HPDE6-E6E7 (cell line): ENCODE data around the gene TTLL8.

ENCODE experiments used
- DNase-seq: peaks from one replicate; pipeline ENCODE4 v3.0.0; 2011; ENCODE audit warnings: missing footprints; ENCODE audit errors: extremely low spot score

Gene TTLL8

DNA sequence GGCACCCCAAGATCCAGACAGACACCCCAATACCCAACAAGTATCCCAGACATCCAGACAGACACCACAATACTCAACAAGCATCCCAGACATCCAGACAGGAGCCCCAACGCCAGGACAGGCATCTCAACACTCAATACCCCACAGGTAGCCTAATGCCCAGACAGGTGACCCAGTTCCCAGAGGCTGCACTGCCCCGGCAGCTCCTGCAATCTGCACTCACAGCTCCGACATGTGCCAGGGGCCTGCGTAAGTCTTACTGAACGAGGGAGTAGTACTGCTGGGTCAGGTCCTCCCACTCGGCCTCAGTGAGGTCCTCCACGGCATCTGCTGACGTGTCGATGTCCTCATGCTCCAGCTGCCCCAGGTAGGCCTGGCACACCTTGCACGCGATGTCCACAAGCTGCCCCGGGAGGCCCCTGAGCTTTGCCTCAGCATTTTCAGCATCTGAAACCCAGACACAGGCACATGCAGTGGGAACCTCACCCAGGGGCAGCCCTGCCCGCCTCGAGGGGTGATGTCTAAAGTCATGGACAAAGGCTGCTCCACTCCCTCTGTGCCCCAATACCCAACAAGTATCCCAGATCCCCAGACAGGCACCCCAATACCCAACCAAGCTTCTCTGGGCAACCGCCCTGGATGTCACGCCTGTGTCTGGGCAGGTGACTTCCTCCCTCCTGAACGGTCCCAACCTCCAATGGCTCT is 16.6 kb downstream of the TTLL8 start:
- no peak for DNase-seq

DNA sequence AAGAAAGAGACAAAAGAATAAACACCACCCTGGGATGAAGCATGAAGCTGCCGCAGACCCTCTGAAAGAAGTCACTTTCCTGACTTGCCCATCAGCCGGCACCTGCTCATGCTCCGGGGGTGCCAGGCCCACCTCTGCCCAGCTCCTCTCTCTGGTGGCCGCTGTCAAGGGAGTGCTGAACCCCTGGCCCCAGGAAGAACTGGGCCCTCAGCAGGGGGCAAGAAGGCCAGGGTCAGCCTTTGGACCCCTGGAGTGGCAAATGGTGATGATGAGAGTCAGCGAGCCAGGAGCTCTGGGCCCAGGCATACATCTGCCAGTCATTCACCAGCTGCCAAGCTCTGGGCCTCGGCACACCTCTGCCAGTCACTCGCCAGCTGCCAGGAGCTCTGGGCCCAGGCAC is 17.4 kb downstream of the TTLL8 start:
- DNase-seq, result no peak

DNA sequence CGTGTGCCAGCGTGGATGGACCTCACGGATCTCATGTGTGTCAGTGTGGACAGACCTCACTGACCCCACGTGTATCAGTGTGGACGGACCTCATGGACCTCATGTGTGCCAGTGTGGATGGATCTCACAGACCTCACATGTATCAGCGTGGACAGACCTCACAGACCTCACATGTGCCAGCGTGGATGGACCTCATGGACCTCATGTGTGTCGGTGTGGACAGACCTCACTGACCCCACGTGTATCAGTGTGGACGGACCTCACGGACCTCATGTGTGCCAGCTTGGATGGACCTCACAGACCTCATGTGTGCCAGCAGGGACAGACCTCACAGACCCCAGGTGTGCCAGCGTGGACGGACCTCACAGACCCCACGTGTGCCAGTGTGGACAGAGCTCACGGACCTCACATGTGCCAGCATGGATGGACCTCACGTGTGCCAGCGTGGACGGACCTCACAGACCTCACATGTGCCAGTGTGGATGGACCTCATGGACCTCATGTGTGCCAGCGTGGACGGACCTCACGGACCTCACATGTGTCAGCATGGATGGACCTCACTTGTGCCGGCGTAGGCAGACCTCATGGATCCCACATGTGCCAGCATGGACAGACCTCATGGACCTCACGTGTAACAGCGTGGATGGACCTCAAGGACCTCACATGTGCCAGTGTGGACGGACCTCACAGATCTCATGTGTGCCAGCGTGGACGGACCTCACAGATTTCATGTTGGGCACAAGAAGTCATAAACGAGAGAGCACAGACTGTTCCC is 18.2 kb downstream of the TTLL8 start:
- DNase-seq, result no peak

DNA sequence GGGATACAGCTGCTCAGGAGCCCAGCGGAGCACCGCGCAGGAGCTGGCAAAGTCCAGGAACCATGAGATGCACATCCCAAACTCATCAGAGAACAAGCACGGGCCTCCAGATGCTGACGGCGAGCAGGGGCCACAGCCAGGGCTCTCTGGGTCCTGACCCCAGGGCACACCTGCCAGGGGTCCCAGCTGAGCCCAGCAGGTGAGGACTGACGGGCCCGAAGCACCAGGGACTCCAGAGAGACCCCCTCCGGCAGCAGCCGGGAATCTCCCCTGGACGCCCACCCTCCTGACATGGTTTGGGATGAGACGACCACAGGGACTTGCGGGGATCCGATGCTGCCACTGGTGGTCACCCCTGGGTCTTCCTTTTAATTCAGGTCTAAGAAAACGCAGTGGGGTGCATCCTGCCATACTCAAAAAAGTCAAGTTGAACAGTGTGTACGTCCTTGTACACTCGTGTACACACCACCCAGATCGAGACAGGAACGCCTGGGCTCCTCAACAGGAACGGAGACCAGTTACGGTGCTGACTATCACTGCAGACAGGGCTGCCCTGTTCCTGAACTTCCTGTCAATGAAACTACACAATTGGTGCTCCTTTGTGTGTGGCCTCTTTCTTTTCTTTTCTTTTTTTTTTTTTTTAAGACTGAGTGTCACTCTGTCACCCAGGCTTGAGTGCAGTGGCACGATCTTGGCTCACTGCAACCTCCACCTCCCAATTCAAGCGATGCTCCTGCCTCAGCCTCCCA is 21.9 kb downstream of the TTLL8 start:
- DNase-seq, result no peak

DNA sequence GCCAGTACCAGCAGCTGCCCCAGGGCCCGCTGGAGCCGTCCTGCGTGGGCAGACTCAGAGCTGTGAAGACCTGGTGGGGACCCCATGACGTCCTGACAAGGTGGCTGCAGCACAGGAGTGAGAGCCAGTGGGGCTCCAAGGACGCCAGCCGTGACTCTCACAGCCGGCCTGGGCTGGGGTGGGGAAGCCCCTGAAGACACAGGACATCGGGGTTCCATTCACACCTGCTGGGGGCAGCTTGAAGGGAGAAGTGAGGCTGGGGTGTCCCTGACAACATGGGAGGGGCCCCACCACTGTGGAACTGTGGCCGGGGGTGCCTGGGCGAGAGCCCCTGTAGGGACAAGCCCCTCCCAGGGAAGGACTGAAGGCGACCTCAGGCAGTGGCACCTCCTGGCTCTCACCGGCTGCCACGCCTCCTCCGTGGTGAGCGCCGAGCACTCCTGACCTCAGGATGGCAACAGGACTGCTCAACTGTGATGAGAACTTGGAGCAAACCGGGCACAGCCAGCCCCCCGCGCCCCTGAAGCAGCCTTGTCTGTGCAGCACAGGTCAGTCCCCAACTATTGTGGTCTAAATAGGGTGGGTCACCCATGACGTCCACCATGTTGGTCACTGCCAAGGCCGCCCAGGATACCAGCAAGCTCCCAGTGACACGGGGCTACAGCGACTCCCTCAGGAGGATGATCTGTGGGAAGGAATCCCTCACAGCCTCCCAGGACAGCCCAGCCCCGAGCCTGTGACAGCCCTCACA is 22.8 kb downstream of the TTLL8 start:
- DNase-seq, result no peak

DNA sequence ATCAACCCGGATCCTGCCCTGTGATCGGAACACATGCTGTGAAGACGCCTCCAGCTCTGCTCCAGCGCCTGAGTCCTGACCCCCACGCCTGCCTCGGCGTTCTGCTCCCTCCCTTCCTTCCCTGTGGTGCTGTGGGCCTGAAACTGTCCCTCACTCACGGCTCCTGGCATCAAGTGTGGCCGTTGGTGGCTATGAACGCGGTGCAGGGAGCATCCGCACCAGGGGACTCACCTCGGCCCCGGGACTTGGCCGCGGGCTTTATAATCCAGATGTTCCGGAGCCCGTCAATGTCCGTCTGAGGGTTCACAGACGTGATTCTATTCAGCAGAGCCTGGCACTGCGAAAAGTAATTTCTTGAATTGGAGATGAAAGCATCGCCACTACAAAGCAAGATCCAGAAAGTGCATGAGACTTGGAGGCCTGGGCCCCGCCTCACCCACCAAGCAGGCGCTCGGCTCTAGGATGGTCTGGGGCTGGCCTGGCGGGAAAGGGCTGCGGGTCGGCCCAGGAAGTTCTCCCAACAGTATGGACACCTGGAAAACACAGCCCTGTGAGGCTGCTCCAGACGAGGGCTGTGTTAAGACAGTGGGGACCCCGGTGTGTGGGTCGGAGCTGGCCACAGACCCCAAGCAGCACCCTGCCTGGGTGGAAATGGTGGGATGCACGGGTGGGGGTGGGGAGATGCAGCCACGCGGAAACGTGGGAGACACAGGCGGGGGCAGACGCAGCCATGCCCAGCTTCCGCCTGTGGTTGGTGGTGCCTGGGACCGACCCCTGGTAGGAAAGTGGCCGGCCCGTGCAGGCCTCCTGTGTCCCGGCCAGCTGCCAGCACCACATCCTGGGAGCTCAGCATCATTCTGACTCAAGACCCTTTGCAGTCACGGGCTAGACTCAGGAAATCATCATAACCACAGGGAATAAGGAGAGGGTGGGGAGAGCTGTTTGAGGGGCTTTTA is 23.7 kb downstream of the TTLL8 start:
- DNase-seq, result no peak

DNA sequence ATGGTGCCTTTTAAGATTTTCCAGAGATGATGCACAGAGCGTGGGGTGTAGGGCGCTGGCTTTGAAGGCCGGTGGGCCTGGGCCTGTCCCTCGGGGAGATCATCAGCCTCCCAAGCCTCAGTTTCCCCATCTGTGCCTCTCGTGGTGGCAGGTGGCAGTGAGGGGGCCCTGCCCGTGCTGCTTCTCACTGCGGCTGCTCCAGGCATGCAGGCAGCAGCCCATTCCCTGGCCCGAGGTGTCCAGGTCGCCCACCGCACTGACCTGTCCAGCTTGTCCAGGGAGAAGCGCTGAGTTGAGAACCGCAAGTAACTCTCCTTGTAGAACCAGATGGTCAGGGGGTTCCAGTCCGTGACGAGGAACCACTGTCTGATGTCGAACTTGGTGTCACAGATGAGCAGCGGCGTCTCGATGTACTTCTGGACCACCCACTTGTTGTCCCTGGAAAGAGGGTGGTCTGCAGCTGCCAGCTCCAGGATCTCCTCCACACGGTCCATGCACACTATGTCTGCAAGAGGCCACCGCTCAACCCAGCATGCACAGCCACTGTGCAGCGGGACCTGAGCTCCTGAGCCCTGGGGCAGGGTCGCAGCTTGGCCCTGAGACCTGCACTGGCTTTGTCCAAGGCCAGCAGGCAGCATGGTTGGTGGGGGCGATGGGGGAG is 25.0 kb downstream of the TTLL8 start:
- DNase-seq, result no peak

DNA sequence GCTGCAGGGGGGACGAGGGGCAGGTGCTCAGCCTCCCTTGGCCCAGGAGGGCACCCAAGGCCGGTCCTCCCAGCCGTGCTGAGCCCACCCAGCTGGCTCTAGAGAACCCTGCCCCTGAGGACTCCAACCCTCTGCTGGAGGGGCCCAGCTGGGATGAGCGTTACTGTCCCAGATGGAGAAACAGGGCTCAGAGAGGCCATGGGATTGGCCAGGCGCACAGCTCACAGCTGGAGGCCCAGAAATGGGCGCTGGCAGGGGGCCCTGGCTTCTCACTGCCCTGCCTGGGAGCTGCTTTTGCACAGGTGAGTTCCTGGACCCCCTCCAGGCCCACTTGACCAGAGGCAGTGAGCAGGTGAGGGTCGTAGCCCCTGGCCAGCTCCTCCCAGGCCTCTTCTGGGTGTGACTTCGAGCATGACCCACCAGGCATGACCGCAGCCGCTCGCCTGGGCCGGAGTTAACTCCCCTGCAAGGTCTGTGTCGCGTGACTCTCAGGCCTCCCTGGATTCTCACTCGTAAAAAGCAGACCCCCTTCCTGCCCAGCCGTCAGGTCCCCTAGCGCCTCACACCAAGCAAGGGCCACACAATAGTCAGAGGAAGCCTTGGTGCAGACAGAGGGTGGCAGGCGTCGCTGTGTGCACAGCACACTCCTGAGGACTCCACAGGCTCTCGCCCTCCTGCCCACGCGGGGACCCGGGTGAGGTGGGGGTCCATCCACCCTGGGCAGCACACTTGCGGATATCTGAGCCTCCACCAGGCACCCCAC is 25.8 kb downstream of the TTLL8 start:
- DNase-seq, result no peak

DNA sequence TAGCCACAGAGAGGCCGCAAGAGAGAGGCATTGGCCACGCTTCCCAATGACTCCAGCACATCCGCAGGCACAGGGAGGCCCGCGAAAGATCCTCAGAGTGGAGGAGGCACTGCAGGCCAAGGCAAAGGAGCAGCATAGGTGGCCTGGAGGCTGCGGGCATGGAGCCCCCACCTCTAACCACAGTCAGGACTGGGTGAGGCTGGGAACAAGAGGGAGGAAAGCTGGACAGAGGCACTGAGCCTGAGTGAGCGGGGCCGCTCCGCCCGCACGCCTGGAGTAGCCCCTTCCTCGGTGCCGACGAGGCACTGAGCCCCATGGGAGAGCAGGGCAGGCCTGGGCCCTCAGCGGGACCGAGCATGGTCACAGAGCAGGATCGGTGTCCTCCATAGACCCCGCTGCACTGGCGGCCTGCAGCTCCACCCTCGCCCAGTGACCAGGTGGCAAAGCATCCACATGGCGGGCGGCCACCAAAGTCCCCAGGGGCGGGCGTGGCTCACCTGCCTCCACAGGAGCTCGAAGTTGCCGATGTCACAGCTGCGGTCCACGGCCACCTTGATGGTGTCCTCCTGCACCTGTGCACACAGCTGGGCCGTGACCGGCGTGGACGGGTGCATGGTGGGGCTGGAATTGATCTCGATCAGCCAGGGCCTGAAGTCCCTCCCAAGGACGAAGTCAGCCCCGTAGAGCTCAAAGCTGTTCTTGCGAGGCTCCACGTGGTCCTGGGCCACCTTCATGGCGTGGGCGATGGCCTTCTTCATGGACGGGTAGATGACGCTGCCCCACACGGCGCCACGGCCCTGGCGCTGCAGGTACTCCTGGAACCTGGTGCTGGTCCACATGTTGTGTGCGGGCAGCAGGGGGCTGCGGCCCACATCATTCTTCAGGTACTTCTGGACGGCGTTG is 26.7 kb downstream of the TTLL8 start:
- DNase-seq, result no peak

DNA sequence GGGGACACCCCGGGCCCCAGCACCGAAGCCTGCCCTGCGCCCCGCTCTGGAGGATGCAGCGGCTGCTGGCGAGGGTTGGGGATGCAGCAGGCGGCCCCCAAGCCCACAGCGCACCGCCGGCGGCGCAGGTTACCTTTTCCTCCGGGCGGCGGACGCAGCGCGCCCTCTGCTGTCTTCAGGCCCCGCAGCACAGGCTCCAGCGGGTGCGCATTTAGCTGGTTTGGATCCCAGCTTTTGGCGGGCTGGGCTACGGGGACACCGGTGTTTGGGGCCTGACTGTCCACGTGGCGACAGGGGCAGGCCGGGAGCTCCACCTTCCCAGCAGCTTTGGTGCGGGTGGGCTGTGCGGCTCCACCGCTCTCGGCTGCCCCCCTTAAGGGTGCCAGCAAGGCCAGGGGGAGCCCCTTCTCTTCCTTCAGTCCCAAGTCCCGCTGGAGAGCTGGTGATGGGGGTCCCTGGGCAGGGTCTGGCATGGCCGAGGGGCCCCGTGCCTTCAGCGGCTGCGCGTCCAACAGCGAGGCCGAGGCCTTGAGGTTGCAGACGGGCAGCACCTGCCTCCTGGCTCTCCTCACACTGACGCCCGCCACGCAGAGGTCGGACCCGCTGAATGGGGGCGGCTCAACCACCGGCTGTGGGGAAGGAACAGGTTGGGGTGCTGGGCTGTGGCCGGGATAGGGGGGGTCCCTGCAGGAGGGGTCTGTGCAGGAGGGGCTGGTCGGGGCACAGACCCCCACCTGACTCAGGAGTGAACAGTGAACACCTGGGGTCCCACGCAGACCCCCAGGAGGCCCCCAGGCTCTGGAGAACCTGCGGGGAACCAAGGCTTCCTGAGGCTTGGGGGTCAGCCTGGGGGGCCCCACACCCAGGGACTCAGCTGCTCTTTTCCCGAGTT is 27.6 kb downstream of the TTLL8 start:
- peak; percentile 73 for DNase-seq

DNA sequence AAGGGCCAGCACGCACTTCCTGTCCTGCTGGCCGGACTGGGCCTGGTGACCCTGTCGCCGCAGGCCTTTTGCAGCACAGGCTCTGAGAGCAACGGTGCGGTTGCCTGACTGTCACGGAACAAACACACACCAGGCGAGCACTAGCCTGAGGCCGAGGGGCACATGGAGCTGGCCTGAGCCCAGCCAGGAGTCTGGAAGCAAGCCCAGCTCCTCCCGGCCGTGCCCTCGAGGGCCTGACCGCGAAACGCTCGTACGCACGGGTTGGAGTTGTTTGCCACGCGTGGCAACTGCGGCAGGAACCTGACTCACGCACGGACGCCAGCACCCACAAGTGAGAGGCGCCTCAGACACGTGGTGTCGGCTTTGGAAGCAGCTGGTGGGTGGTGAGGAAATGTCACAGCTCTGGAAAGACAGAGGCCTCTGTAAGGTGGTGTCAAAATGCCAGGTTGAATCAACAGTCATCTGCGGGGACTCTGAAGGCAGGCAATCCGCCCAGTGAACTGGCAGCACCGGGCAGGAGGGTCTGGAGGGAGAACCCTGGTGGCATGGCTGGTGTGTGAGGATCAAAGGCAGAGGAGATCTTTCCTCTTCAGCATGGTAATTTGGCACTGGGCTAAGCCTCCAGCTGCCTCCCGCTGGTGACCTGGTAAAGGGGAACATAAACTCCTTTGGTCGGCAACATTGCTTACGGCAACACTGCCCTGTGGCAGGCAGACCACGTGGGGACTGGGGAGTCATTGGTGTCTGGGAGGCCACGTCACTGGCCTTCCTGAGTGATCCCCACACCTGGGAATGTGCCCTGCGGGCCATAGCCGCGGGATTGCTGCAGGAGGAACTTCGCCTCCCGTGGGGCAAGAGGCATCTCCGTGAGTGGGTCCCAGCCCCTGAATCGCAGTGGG is 30.2 kb downstream of the TTLL8 start:
- DNase-seq, result peak; percentile 76

DNA sequence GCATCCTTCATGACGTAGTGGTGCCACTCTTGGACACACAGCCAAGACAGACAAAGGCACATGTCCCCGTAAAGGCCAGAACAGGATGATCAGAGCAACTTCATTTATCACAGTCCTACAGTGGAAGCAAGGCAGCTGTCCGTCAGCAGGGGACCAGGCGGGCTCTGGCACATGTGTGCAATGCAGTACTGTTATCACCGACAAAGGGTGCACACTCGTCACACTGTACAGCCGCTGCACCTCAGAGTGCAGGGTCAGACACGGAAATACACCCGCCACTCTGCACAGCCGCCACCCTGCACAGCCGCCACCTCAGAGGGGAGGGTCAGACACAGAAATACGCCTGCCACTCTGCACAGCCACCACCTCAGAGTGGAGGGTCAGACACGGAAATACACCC is 32.1 kb downstream of the TTLL8 start:
- no peak for DNase-seq

DNA sequence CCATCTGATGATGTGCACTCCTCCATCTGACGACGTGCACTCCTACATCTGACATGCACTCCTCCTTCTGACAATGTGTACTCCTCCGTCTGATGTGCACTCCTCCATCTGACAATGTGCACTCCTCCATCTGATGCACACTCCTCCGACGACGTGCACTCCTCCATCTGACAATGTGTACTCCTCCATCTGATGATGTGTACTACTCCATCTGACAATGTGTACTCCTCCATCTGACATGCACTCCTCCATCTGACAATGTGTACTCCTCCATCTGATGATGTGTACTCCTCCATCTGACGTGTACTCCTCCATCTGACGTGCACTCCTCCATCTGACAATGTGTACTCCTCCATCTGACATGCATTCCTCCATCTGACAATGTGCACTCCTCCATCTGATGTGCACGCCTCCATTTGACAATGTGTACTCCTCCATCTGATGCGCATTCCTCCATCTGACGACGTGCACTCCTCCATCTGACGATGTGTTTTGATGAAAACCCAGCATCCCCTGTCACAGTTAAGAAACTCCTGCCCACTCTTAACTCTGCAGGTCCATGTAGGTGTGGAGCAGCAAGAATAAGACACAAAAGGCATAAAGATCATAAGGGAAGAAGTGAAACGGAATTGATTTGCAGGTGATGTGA is 35.8 kb downstream of the TTLL8 start:
- DNase-seq, result no peak

DNA sequence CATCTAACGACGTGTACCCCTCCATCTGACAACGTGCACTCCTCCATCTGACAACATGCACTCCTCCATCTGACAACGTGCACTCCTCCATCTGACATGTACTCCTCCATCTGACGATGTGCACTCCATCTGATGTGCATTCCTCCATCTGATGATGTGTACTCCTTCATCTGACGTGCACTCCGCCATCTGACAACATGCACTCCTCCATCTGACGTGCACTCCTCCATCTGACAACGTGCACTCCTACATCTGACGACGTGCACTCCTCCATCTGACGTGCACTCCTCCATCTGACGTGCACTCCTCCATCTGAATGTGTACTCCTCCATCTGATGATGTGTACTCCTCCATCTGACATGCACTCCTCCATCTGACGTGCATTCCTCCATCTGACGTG is 37.5 kb downstream of the TTLL8 start:
- no peak for DNase-seq

DNA sequence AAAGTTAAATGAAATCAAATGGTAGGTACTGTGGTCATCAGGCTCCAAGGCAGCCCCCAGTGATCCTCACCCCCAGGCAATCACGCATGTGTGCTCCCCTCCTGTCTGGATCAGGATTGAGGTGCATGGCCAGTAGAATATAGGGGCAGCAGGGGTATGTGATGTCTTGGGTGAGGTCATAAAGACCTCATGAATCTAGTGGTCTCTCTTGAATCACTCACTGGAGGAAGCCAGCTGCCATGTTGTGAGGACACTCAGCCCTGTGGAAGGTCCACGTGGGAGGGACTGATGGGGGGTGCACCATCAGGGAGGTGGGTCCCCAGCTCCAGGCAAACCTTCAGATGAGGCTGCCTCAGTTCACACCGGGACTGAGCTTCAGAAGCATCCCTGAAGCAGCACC is 38.8 kb downstream of the TTLL8 start:
- no peak for DNase-seq
